PC-3 (cell line): ENCODE results near the gene TMUB2. TPM values are rescaled to one million over a fixed set of nuclear protein-coding genes. Genes with fewer than 3 reads are reported as not detected.

Experiments
- ATAC-seq: fragments of 200-7000 bp; cut with Tn5 transposase; 2 replicates; pipeline ENCODE4 v1.9.1; 2020; ENCODE audit warnings: mild to moderate bottlenecking, moderate library complexity
- BruUV-seq: library from RNA; stranded (reverse); fragments of 400-500 nt; replicated peaks from 2 replicates; lab custom pipeline; 2021; lab: Mats Ljungman, UMichigan
- CTCF ChIA-PET: fragments of 300-600 bp; sonication (Branson Sonifier 250); formaldehyde crosslinking; loops from one replicate; lab custom pipeline; 2022; ENCODE audit warnings: antibody characterized with exemption; lab: Charles Lee
- POLR2A ChIA-PET: fragments of 300-600 bp; sonication (Branson Sonifier 250); formaldehyde crosslinking; loops from one replicate; lab custom pipeline; 2022; ENCODE audit warnings: antibody characterized with exemption; ENCODE audit not compliant: unreplicated experiment; lab: Charles Lee
- DNase-seq: peaks from one replicate; pipeline ENCODE4 v3.0.0-alpha.2; 2015
- H2AFZ ChIP-seq: fragments of 300-600 bp; sonication (generic); 2 replicates; pipeline ENCODE4 v1.6.0; 2016; ENCODE audit warnings: antibody characterized with exemption, low read length
- H3F3A ChIP-seq: fragments of 300-600 bp; sonication (generic); one replicate; pipeline ENCODE4 v1.6.0; 2017; ENCODE audit warnings: antibody characterized with exemption, low read length, control low read depth, mild to moderate bottlenecking; ENCODE audit not compliant: unreplicated experiment
- H3K27ac ChIP-seq: fragments of 300-600 bp; sonication (generic); 2 replicates; pipeline ENCODE4 v1.5.1; 2016; ENCODE audit warnings: mild to moderate bottlenecking, low read length
- H3K27me3 ChIP-seq: fragments of 300-600 bp; sonication (generic); 2 replicates; pipeline ENCODE4 v1.6.1; 2016; ENCODE audit warnings: low read length, mixed read lengths
- H3K36me3 ChIP-seq: fragments of 300-600 bp; sonication (generic); 2 replicates; pipeline ENCODE4 v1.6.1; 2016; ENCODE audit warnings: low read depth, mixed run types, low read length, mixed read lengths
- H3K4me1 ChIP-seq: fragments of 300-600 bp; sonication (generic); 2 replicates; pipeline ENCODE4 v1.5.1; 2016; ENCODE audit warnings: low read length; ENCODE audit not compliant: insufficient read depth
- H3K4me2 ChIP-seq: fragments of 300-600 bp; sonication (generic); 2 replicates; pipeline ENCODE4 v1.6.0; 2016; ENCODE audit warnings: low read length
- H3K4me3 ChIP-seq: fragments of 300-600 bp; sonication (generic); 2 replicates; pipeline ENCODE4 v1.5.1; 2016; ENCODE audit warnings: mild to moderate bottlenecking, low read length, mixed read lengths
- H3K79me2 ChIP-seq: fragments of 300-600 bp; sonication (generic); 2 replicates; pipeline ENCODE4 v1.6.1; 2017; ENCODE audit warnings: low read length, mixed read lengths
- H3K9ac ChIP-seq: fragments of 300-600 bp; sonication (generic); 2 replicates; pipeline ENCODE4 v1.6.0; 2016; ENCODE audit warnings: mild to moderate bottlenecking, low read length
- H3K9me2 ChIP-seq: fragments of 300-600 bp; sonication (generic); replicated peaks from 2 replicates; pipeline ENCODE4 v1.6.1; 2016; ENCODE audit warnings: mixed run types, low read length, mixed read lengths
- H3K9me3 ChIP-seq: fragments of 300-600 bp; sonication (generic); 2 replicates; pipeline ENCODE4 v1.6.1; 2016; ENCODE audit warnings: low read length, mixed read lengths
- H4K20me1 ChIP-seq: fragments of 300-600 bp; sonication (generic); 2 replicates; pipeline ENCODE4 v1.6.1; 2016; ENCODE audit warnings: low read length, mixed read lengths
- CTCF ChIP-seq: fragments of 300-600 bp; sonication (generic); conservative IDR thresholded peaks from 2 replicates; pipeline ENCODE4 v1.5.1; 2017; ENCODE audit warnings: antibody characterized with exemption, low read depth, mild to moderate bottlenecking, low read length
- EZH2 ChIP-seq: fragments of 300-600 bp; sonication (generic); IDR thresholded peaks from one replicate; pipeline ENCODE4 v1.6.1; 2017; ENCODE audit warnings: antibody characterized with exemption, mild to moderate bottlenecking, low read length; ENCODE audit not compliant: unreplicated experiment
- EZH2phosphoT487 ChIP-seq: fragments of 300-600 bp; sonication (generic); IDR thresholded peaks from 2 replicates; pipeline ENCODE4 v1.6.1; 2018; ENCODE audit warnings: mild to moderate bottlenecking, antibody characterized with exemption, low read length, borderline replicate concordance
- intact Hi-C: fragments of 100-400 bp; cut with micrococcal nuclease; formaldehyde crosslinking; loops from 2 replicates; pipeline ENCODE4 v1.9.0; 2023
- total RNA-seq: library from RNA; depleted of rRNA; stranded (reverse); fragments of >200 nt; gene quantifications from 2 replicates; pipeline ENCODE4 v1.2.3, GENCODE V29; 2014

TMUB2 gene
- total RNA-seq, 1 experiment from 2014 or later, result 43.4 TPM

GRCh38 chr17:44232061-44232460 lies 45.3 kb downstream of the TMUB2 start:
- intact Hi-C loops, result no loop called here
- ChIA-PET CTCF (no interaction called here), POLR2A (interaction anchor here (0.5 kb wide), 1 partner anchor 274 kb away, joined by 6 read pairs; no protein-coding TSS in a partner anchor)
- DNase-seq, result no peak
- ATAC-seq, result no peak
- H3K4me1 ChIP-seq, result peaks cover 30% of the 10 kb centered on the region
- H3K79me2 ChIP-seq, result no peaks in the 10 kb centered on the region
- no peaks in the 10 kb centered on the region for H3K9me2 ChIP-seq
- no peak for TF ChIP-seq EZH2
- TF ChIP-seq EZH2phosphoT487, result no peak
- no peak for TF ChIP-seq CTCF
- no TSS peak for BruUV-seq
- no peaks in the 10 kb centered on the region for H3K27me3 ChIP-seq
- no peaks in the 10 kb centered on the region for H4K20me1 ChIP-seq
- no peak overlapping the region for H2AFZ ChIP-seq
- H3K27ac ChIP-seq, result no peak overlapping the region
- H3F3A ChIP-seq, result no peaks in the 10 kb centered on the region
- H3K4me3 ChIP-seq, result no peak overlapping the region
- H3K9ac ChIP-seq, result no peak overlapping the region
- no peak overlapping the region for H3K4me2 ChIP-seq
- H3K36me3 ChIP-seq, result no peaks in the 10 kb centered on the region
- no peaks in the 10 kb centered on the region for H3K9me3 ChIP-seq

- Histone ChIP-seq H3K4me1 (peaks cover 30% of the 10 kb centered on the region), H3K9ac (no peak overlapping the region), H3K9me2 (no peaks in the 10 kb centered on the region), H3K4me3 (no peak overlapping the region), H3K36me3 (no peaks in the 10 kb centered on the region), H3K79me2 (no peaks in the 10 kb centered on the region), H3K27ac (peak overlapping the region; percentile 96), H3K27me3 (no peaks in the 10 kb centered on the region), H3K9me3 (no peaks in the 10 kb centered on the region), H3F3A (no peaks in the 10 kb centered on the region), H2AFZ (no peak overlapping the region), H4K20me1 (no peaks in the 10 kb centered on the region), H3K4me2 (no peak overlapping the region)
- POLR2A ChIA-PET, result no interaction called here
- intact Hi-C loops, result no loop called here
- no peak for ATAC-seq
- CTCF ChIA-PET, result no interaction called here
- TF ChIP-seq EZH2, result no peak
- TF ChIP-seq EZH2phosphoT487, result no peak
- no peak for TF ChIP-seq CTCF
- BruUV-seq, result no TSS peak
- DNase-seq, result no peak
Measured at GRCh38 chr17:44233582-44233981, 46.8 kb downstream of the TMUB2 start.

- ChIA-PET POLR2A (no interaction called here), CTCF (no interaction called here)
- no peaks in the 10 kb centered on the region for H3K79me2 ChIP-seq
- DNase-seq, result peak; percentile 96
- H3K4me2 ChIP-seq, result peak overlapping the region; percentile 68
- ATAC-seq, result peak; percentile 94
- intact Hi-C loops, result no loop called here
- H3K36me3 ChIP-seq, result no peaks in the 10 kb centered on the region
- peak overlapping the region; percentile 7; the same call in 1 of the 2 replicates for H2AFZ ChIP-seq
- peak overlapping the region; percentile 85 for H3K9ac ChIP-seq
- no peak for TF ChIP-seq EZH2phosphoT487
- no peak for TF ChIP-seq CTCF
- TF ChIP-seq EZH2, result no peak
- H3K27ac ChIP-seq, result peak overlapping the region; percentile 96
- no peaks in the 10 kb centered on the region for H4K20me1 ChIP-seq
- no TSS peak for BruUV-seq
- H3K4me3 ChIP-seq, result 0 out of 2 replicates have a peak overlapping the region, but pooled peaks have one; percentile 6
- no peaks in the 10 kb centered on the region for H3F3A ChIP-seq
- no peaks in the 10 kb centered on the region for H3K9me2 ChIP-seq
- no peaks in the 10 kb centered on the region for H3K27me3 ChIP-seq
- H3K4me1 ChIP-seq, result peaks cover 30% of the 10 kb centered on the region
- no peaks in the 10 kb centered on the region for H3K9me3 ChIP-seq
Measured at GRCh38 chr17:44235583-44235936, 48.8 kb downstream of the TMUB2 start.
